Skeletal muscle tissue (tissue), 4 donors: ENCODE data around the gene CNGA4. TPM values are rescaled to one million over a fixed set of nuclear protein-coding genes. Genes with fewer than 3 reads are reported as not detected.
"Not testable (repeated sequence)": the region's sequence is repeated elsewhere in the genome, so short reads cannot be mapped to it uniquely, and the experiment has no call there.

Experiments
- H3K27ac ChIP-seq: one replicate; pipeline ENCODE4 v1.7.0; 2013; ENCODE audit warnings: mild to moderate bottlenecking, low read depth, low read length, inconsistent platforms
- H3K27me3 ChIP-seq, 3 donors: one replicate each; pipeline ENCODE4 v1.7.0; 2013; ENCODE audit warnings: low read length in 3 of 3; ENCODE audit not compliant: control insufficient read depth in 3 of 3, insufficient read depth in 3 of 3
- H3K36me3 ChIP-seq, 3 donors: one replicate each; pipeline ENCODE4 v1.7.0; 2013; ENCODE audit warnings: low read length in 3 of 3; ENCODE audit not compliant: control insufficient read depth in 3 of 3, insufficient read depth in 3 of 3
- H3K4me1 ChIP-seq, 3 donors: one replicate each; pipeline ENCODE4 v1.7.0; 2013; ENCODE audit warnings: low read length in 3 of 3, mild to moderate bottlenecking in 3 of 3; ENCODE audit not compliant: control insufficient read depth in 3 of 3, insufficient read depth in 3 of 3
- H3K4me3 ChIP-seq, 3 donors: one replicate each; pipeline ENCODE4 v1.7.0; 2013; ENCODE audit warnings: low read length in 3 of 3
- H3K9ac ChIP-seq, 3 donors: one replicate each; pipeline ENCODE4 v1.7.0; 2013; ENCODE audit warnings: low read length in 3 of 3, mild to moderate bottlenecking in 3 of 3, moderate library complexity in 2 of 3, low read depth in 1 of 3
- H3K9me3 ChIP-seq, 3 donors: one replicate each; pipeline ENCODE4 v1.7.0; 2013; ENCODE audit warnings: low read length in 3 of 3; ENCODE audit not compliant: control insufficient read depth in 3 of 3
- total RNA-seq: library from RNA; depleted of rRNA; stranded (reverse); fragments of >200 nt; gene quantifications from one replicate; pipeline ENCODE4 v1.2.3, GENCODE V29; 2014
- donor health status: Osteomylitis.

The CNGA4 gene
- total RNA-seq, 1 donor from 2014 or later: not detected

DNA sequence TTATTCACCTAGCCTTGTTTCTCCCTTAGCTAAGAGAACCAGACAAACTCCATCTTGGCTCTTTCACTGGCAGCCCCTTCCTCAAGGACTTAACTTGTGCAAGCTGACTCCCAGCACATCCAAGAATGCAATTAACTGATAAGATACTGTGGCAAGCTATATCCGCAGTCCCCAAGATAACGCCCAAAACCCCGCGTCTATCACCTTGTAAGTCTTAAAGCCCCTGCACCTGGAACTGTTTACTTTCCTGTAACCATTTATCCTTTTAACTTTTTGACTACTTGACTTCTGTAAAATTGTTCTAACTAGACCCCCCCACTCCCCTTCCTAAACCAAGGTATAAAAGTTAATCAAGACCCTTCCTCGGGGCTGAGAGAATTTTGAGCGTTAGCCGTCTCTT, 41.9 kb downstream of the CNGA4 start:
- H3K4me1 ChIP-seq, H3K9ac ChIP-seq, H3K9me3 ChIP-seq, H3K27ac ChIP-seq, H3K27me3 ChIP-seq, H3K36me3 ChIP-seq, H3K4me3 ChIP-seq: not testable (repeated sequence)

DNA sequence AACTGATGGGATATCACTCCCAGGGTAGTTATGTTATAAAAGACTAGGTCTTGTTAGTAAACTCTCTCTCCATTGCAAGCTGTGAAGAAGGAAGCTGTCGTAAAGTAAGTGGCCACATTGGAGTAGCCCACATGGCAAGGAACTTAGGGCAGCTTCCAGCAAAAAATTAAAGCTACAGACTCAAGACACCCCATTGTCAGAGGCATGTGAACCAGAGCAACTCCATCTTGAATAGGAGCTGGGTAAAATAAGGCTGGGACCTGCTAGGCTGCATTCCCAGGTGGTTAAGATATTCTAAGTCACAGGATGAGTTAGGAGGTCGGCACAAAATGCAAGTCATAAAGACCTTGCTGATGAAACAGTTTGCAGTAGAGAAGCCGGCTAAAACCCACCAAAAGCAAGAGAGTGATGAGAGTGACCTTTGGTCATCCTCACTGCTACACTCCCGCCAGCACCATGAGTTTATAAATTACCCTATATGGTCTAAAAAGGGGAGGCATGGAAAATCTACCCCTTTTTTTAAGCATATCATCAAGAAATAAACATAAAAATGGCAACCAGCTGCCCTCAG, 44.6 kb downstream of the CNGA4 start:
- H3K9ac ChIP-seq: no peak overlapping the region
- H3K27me3 ChIP-seq: no peaks in the 10 kb centered on the region
- H3K36me3 ChIP-seq: no peaks in the 10 kb centered on the region
- H3K9me3 ChIP-seq: no peaks in the 10 kb centered on the region
- no peak overlapping the region for H3K4me3 ChIP-seq
- no peak overlapping the region for H3K27ac ChIP-seq
- H3K4me1 ChIP-seq: no peaks in the 10 kb centered on the region

DNA sequence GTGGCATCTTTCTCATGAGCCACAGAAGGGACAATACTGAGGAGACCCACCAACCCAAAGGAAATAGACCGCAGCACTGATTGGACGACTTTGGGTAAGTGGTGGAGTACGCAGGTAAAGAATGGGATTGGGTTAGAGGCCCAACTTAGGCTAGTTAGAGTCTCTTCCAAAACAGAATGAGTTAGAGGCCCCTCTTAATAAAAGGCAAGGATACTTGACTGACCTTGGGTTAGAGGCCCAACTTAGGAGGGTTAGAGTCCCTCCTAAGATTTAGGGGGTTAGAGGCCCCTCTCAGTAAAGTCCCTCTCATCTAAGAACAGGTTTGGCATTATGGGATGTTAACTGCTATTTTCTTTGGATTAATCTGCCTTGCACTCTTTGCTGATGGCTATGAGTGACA, 45.4 kb downstream of the CNGA4 start:
- H3K27ac ChIP-seq: no peak overlapping the region
- no peaks in the 10 kb centered on the region for H3K36me3 ChIP-seq
- no peak overlapping the region for H3K9ac ChIP-seq
- H3K4me3 ChIP-seq: no peak overlapping the region
- H3K27me3 ChIP-seq: no peaks in the 10 kb centered on the region
- H3K9me3 ChIP-seq: no peaks in the 10 kb centered on the region
- no peaks in the 10 kb centered on the region for H3K4me1 ChIP-seq

DNA sequence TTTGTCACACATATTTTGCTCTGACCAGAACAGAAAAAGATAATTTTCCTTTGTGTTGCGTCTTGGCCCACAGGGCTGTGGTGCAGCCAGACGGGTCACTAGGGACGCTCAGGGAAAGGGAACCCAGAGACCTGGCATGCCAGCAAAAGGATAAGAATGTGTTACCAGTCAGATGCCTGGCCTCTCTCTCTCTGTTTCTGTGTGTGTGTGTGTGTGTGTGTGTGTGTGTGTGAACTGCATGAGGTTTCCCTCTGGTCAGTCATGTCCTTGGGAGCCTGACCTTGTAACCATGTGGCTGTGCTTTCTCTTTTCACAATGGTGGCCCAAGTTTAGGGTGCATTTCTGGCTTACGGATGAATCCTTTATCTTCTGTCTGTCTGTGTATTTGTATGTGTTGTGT, 46.1 kb downstream of the CNGA4 start:
- Histone ChIP-seq H3K4me3 (no peak overlapping the region), H3K9me3 (no peaks in the 10 kb centered on the region), H3K36me3 (no peaks in the 10 kb centered on the region), H3K4me1 (no peaks in the 10 kb centered on the region), H3K27ac (no peak overlapping the region), H3K27me3 (no peaks in the 10 kb centered on the region), H3K9ac (no peak overlapping the region)

Other genes starting within 250 kb of the CNGA4 start
- not detected for gene OR56A4, start 232.1 kb upstream of the CNGA4 start, total RNA-seq
- gene OR56A1, start 208.3 kb upstream of the CNGA4 start, total RNA-seq: under 0.01 TPM
- gene OR56B4, start 131.4 kb upstream of the CNGA4 start, total RNA-seq: not detected
- gene OR52B2, start 68.8 kb upstream of the CNGA4 start, total RNA-seq: not detected
- gene OR52W1, start 39.9 kb upstream of the CNGA4 start, total RNA-seq: not detected
- gene C11orf42, start 33.5 kb upstream of the CNGA4 start, total RNA-seq: not detected
- 8.9 TPM for gene FHIP1B, start 4.5 kb upstream of the CNGA4 start, total RNA-seq
- gene CCKBR, start 20.7 kb downstream of the CNGA4 start, total RNA-seq: not detected
- gene CAVIN3, start 81.4 kb downstream of the CNGA4 start, total RNA-seq: 28.2 TPM
- gene SMPD1, start 151.4 kb downstream of the CNGA4 start, total RNA-seq: 9.9 TPM
- gene APBB1, start 180.0 kb downstream of the CNGA4 start, total RNA-seq: 28.7 TPM
- 3.1 TPM for gene HPX, start 201.9 kb downstream of the CNGA4 start, total RNA-seq
- 8.4 TPM for gene TRIM3, start 234.9 kb downstream of the CNGA4 start, total RNA-seq
- 14.1 TPM for gene ARFIP2, start 242.2 kb downstream of the CNGA4 start, total RNA-seq
- 19.8 TPM for gene TIMM10B, start 242.4 kb downstream of the CNGA4 start, total RNA-seq